SU-DHL-6 (cell line): ENCODE data around the gene ADARB2.

Experiments used
- CTCF ChIP-seq: fragments of 200-600 bp; sonication (generic); IDR thresholded peaks from one replicate; pipeline ENCODE4 v1.5.1; 2017; ENCODE audit warnings: antibody characterized with exemption, mild to moderate bottlenecking, low read length, moderate library complexity; ENCODE audit not compliant: insufficient read depth, poor library complexity, severe bottlenecking
- EZH2phosphoT487 ChIP-seq: fragments of 200-600 bp; sonication (generic), shearing (Covaris generic); conservative IDR thresholded peaks from 2 replicates; pipeline ENCODE4 v1.6.1; 2018; ENCODE audit warnings: mild to moderate bottlenecking, antibody characterized with exemption, low read length, moderate library complexity, mixed read lengths

DNA sequence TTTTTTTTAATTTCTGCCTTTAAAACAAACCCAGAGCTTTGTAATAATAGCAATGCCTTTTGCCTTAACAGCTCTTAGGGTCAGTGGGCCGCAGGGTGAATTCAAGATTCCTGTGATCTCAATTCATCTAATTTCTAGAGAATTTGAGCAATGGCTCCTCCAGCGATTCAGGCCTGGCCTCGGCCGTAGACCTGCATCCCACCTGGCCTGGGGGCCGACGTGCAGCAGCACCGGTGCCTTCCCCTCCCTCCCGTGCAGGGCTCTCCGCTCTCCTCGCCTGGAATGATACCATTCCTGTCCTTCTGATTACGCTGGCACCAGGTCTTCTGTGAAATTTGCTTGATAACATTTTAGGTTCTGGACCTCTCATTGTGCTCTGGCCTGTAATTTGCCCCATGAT lies 172.5 kb downstream of the ADARB2 start:
- TF ChIP-seq CTCF = no peak
- no peak for TF ChIP-seq EZH2phosphoT487
